Measurements from ENCODE around the gene NDUFAF8. TPM values are rescaled to one million over a fixed set of nuclear protein-coding genes. Genes with fewer than 3 reads are reported as not detected.

Gene NDUFAF8
- total and polyA plus RNA-seq, 5 experiments from 2014 or later: 50.8 to 135 (median 85.2) TPM

DNA sequence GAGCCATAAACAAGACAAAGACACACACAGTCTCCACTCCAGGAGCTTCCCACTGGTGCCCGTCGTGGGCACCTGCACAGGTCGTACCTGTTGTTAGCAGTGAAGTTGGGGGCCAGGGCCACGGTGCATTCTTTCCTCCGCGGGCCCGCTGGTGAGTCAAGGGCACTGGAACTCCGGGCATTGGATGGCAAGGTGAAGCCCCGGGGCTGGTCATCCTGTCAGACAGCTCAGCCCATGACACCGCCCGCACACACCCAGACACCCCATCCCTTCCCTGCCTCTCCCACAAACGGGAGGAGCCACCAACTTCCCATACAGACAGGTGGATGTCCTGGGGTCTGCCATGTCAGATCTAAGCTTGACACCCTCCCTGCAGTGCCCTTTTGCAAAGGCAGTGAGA lies 32.5 kb upstream of the NDUFAF8 start:
- Mint-ChIP-seq H3K9me3 (no peaks in the 10 kb centered on the region), H3K4me3 (no peak overlapping the region), H3K36me3 (peaks cover 0 to 5% (median 0%) of the 10 kb centered on the region in 3 donors), H3K4me1 (peaks cover 0 to 3% (median 0%) of the 10 kb centered on the region in 4 donors), H3K27me3 (no peaks in the 10 kb centered on the region), H3K27ac (no peak overlapping the region)
- POLR2A ChIA-PET: no interaction called here
- DNase-seq (no peak), ATAC-seq (no peak)

GRCh38 chr17:81207610-81208581 lies 31.2 kb upstream of the NDUFAF8 start:
- Mint-ChIP-seq H3K4me1 (peaks cover 0 to 3% (median 0%) of the 10 kb centered on the region in 4 donors), H3K27ac (no peak overlapping the region), H3K36me3 (peaks cover 0 to 5% (median 0%) of the 10 kb centered on the region in 3 donors), H3K4me3 (no peak overlapping the region), H3K27me3 (no peaks in the 10 kb centered on the region), H3K9me3 (no peaks in the 10 kb centered on the region)
- POLR2A ChIA-PET: interaction anchor here (0.5 kb wide), 1 partner anchor 969 kb away, joined by 4 read pairs; no protein-coding TSS in a partner anchor
- ATAC-seq (no peak), DNase-seq (no peak)

- no peaks in the 10 kb centered on the region for H3K27me3 Mint-ChIP-seq
- peaks cover 0 to 3% (median 0%) of the 10 kb centered on the region in 4 donors for H3K4me1 Mint-ChIP-seq
- peaks cover 0 to 5% (median 0%) of the 10 kb centered on the region in 3 donors for H3K36me3 Mint-ChIP-seq
- POLR2A ChIA-PET: no interaction called here
- DNase-seq (no peak), ATAC-seq (no peak)
- no peaks in the 10 kb centered on the region for H3K9me3 Mint-ChIP-seq
- no peak overlapping the region for H3K4me3 Mint-ChIP-seq
- no peak overlapping the region for H3K27ac Mint-ChIP-seq
Observed at GRCh38 chr17:81208651-81209050, 30.5 kb upstream of the NDUFAF8 start.

DNA sequence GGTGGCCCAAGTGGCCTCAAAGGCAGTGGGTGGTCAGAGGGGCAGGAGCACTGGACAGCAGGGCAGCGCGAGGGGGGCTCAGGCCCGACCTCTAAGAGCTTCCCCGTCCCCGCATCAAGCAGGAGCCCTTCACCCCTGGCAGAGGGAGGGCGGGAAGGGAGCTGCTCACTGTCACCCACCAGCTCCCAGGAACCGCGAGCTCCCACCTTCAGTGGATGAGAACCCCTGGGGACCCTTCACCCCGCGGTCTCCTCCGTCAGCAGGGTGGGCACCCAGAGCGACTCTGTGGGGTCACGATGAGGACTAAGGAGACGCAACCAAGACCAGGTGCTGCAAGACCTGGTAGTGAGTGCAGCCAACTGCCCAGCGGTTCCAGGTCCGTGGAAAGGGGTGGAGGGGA lies 30.0 kb upstream of the NDUFAF8 start:
- Mint-ChIP-seq H3K9me3 (no peaks in the 10 kb centered on the region), H3K27ac (no peak overlapping the region), H3K4me3 (no peak overlapping the region), H3K27me3 (no peaks in the 10 kb centered on the region), H3K36me3 (peaks cover 0 to 5% (median 0%) of the 10 kb centered on the region in 3 donors), H3K4me1 (peaks cover 0 to 3% (median 0%) of the 10 kb centered on the region in 4 donors)
- no peak for DNase-seq
- no peak for ATAC-seq
- POLR2A ChIA-PET: no interaction called here

GRCh38 chr17:81210466-81210865 lies 28.7 kb upstream of the NDUFAF8 start:
- H3K9me3 Mint-ChIP-seq: no peaks in the 10 kb centered on the region
- H3K4me1 Mint-ChIP-seq: peaks cover 0 to 3% (median 0%) of the 10 kb centered on the region in 4 donors
- POLR2A ChIA-PET: no interaction called here
- H3K36me3 Mint-ChIP-seq: peaks cover 0 to 4% (median 0%) of the 10 kb centered on the region in 3 donors
- no peak overlapping the region for H3K27ac Mint-ChIP-seq
- no peak overlapping the region for H3K4me3 Mint-ChIP-seq
- no peaks in the 10 kb centered on the region for H3K27me3 Mint-ChIP-seq
- ATAC-seq (no peak), DNase-seq (no peak)

DNA sequence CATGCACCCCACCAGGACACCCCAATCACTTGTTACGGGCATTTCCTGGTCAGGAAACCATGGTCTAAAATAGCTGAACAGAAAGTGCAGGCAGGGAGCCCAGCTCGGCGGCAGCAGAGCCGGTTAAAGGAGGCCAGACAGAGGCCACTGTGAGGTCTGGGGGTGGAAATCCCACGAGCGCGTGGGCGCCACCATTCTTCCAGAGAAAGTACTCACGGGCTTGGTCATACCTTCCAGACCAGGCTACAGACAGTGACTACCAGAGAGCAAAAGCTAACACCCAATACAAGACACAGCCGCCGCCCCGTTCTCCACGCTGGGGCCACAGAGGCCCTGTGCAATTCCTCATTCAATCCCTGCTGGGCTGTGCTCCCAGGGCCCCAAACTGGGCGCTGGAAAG lies 28.2 kb upstream of the NDUFAF8 start:
- Mint-ChIP-seq H3K4me3 (no peak overlapping the region), H3K27me3 (no peaks in the 10 kb centered on the region), H3K27ac (no peak overlapping the region), H3K9me3 (no peaks in the 10 kb centered on the region), H3K36me3 (peaks cover 0 to 6% (median 0%) of the 10 kb centered on the region in 3 donors), H3K4me1 (peaks cover 0 to 3% (median 0%) of the 10 kb centered on the region in 4 donors)
- DNase-seq (no peak), ATAC-seq (no peak)
- POLR2A ChIA-PET: no interaction called here

- ATAC-seq (no peak), DNase-seq (no peak)
- H3K4me3 Mint-ChIP-seq: no peak overlapping the region
- H3K27ac Mint-ChIP-seq: peak overlapping the region in 1 of 10 donors; percentile 40
- no peaks in the 10 kb centered on the region for H3K27me3 Mint-ChIP-seq
- peaks cover 0 to 3% (median 0%) of the 10 kb centered on the region in 4 donors for H3K4me1 Mint-ChIP-seq
- H3K36me3 Mint-ChIP-seq: peaks cover 0 to 6% (median 3%) of the 10 kb centered on the region in 3 donors
- POLR2A ChIA-PET: no interaction called here
- no peaks in the 10 kb centered on the region for H3K9me3 Mint-ChIP-seq
Observed at GRCh38 chr17:81212365-81212764, 26.8 kb upstream of the NDUFAF8 start.

- Mint-ChIP-seq H3K9me3 (no peaks in the 10 kb centered on the region), H3K27ac (no peak overlapping the region), H3K4me1 (peaks cover 0 to 3% (median 0%) of the 10 kb centered on the region in 4 donors), H3K27me3 (no peaks in the 10 kb centered on the region), H3K36me3 (peaks cover 0 to 3% (median 2%) of the 10 kb centered on the region in 3 donors), H3K4me3 (no peak overlapping the region)
- DNase-seq (no peak), ATAC-seq (no peak)
- POLR2A ChIA-PET: no interaction called here
Observed at GRCh38 chr17:81213978-81214377, 25.1 kb upstream of the NDUFAF8 start.

- Mint-ChIP-seq H3K27me3 (no peaks in the 10 kb centered on the region), H3K36me3 (peaks cover 0 to 4% (median 3%) of the 10 kb centered on the region in 3 donors), H3K4me3 (no peak overlapping the region), H3K4me1 (peaks cover 3 to 9% (median 8%) of the 10 kb centered on the region in 4 donors), H3K27ac (no peak overlapping the region), H3K9me3 (no peaks in the 10 kb centered on the region)
- ATAC-seq: no peak
- POLR2A ChIA-PET: no interaction called here
- DNase-seq: no peak
Observed at GRCh38 chr17:81217491-81217890, 21.6 kb upstream of the NDUFAF8 start.

DNA sequence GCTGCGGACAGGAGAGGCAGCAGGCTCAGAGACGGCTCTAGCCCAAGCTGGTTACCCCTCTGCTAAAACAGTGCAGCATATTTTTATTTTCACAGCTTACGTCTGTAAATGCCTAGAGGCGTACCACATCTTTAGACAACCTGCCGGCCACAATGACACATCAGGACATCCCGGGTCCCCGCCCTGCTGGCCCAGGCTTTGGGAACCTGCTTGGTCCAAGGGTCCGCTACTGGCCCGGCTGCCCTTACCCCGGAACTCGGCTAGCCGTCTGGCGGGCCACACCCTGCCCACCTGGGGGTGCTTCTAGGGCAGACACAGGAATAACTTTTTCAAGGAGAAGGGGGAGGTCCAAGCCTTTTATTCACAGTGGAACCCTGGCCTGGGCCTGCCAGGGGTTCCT lies 20.7 kb upstream of the NDUFAF8 start:
- no peak for DNase-seq
- Mint-ChIP-seq H3K27me3 (no peaks in the 10 kb centered on the region), H3K4me1 (peaks cover 3 to 11% (median 10%) of the 10 kb centered on the region in 4 donors), H3K4me3 (peak overlapping the region in 1 of 10 donors; percentile 29), H3K9me3 (no peaks in the 10 kb centered on the region), H3K27ac (no peak overlapping the region), H3K36me3 (peaks cover 0 to 4% (median 3%) of the 10 kb centered on the region in 3 donors)
- POLR2A ChIA-PET: no interaction called here
- no peak for ATAC-seq

DNA sequence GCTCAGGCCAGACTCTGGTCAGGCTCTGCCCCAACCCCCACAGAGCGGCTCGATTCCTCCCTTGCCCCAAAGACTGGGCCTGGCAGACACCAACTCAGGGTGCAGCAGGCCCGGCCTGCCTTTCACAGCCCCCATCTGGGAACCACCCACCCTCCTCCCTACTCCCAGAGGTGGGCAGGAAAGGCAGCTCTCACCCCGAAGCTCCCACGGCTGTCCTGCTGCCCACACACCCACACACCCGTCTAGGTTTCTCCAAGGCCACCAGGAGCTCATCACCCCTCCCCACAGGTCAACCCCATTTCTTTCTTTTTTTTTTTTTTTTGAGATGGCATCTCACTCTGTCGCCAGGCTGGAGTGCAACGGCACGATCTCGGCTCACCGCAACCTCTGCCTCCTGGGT lies 20.1 kb upstream of the NDUFAF8 start:
- Mint-ChIP-seq H3K4me1 (peaks cover 8 to 17% (median 15%) of the 10 kb centered on the region in 4 donors), H3K9me3 (no peaks in the 10 kb centered on the region), H3K36me3 (peaks cover 0 to 4% (median 3%) of the 10 kb centered on the region in 3 donors), H3K27ac (no peak overlapping the region), H3K4me3 (peak overlapping the region in 1 of 10 donors; percentile 12), H3K27me3 (no peaks in the 10 kb centered on the region)
- POLR2A ChIA-PET: interaction anchor here (0.7 kb wide), 1 partner anchor 1175 kb away, joined by 5 read pairs; no protein-coding TSS in a partner anchor
- DNase-seq: no peak
- ATAC-seq: no peak

DNA sequence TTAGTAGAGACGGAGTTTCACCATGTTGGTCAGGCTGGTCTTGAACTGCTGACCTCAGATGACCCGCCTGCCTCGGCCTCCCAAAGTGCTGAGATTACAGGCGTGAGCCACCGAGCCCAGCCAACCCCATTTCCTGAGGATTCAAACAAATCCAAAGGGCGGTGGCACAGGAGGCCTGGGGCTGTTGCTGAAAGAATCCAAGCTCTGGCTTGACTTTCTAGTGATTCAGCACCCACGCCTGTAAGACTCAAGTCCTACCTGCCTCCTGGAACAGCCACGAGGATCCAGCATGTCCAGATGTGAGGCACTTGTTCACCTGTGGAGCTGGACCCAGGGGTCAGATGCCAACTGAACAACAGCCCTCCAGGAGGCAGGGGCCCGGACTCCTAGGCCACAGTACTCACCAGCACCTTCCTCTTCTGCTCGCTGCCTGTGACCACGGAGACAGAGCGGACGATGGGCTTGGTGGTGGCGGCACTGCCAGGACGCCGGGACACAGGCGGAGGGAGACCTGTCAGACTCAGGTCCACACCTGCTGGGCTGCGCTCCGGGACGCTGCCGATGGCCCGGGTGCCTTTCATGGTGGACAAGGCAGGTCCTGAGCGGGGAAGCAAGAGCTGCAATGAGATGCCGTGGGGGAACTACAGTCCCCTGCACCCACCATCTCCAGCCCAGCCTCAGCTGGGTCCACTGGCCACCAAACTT lies 19.5 kb upstream of the NDUFAF8 start:
- no peaks in the 10 kb centered on the region for H3K27me3 Mint-ChIP-seq
- ATAC-seq (no peak), DNase-seq (no peak)
- H3K9me3 Mint-ChIP-seq: no peaks in the 10 kb centered on the region
- peaks cover 0 to 4% (median 3%) of the 10 kb centered on the region in 3 donors for H3K36me3 Mint-ChIP-seq
- no peak overlapping the region for H3K27ac Mint-ChIP-seq
- H3K4me1 Mint-ChIP-seq: peaks cover 8 to 17% (median 16%) of the 10 kb centered on the region in 4 donors
- POLR2A ChIA-PET: interaction anchor here (0.7 to 1.2 kb wide), 2 partner anchors 16 to 1176 kb away, joined by 3 to 5 read pairs; no protein-coding TSS in a partner anchor
- H3K4me3 Mint-ChIP-seq: no peak overlapping the region
